ENCODE data around the gene TEX53.

TEX53 gene

DNA sequence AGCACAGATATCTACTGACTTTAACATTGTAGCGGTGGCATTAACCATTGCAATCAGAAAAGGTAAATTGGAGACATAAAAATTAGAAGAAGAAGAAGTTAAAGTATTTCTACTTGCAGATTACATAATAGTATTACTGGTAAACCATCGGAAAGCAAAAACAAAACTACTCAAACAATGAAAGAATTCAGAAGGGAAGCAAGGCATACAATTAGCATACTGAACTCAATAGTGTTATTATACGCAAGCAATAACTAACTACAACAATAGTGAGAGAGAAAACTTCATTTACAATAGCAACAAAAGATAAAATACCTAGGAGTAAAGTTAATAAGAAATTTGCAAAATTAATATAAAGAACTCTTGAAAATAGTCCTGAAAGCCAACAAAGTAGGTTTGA lies 6.6 kb upstream of the TEX53 start:
- H2AFZ ChIP-seq (ENCODE audit: low read depth, low read length), result no peak overlapping the region
- no peak overlapping the region for H3K4me2 ChIP-seq (ENCODE audit: low read length)
- H3K27me3 ChIP-seq (ENCODE audit: low read depth, low read length), result no peaks in the 10 kb centered on the region
- H3K4me1 ChIP-seq (ENCODE audit: low read length), result peaks cover 6% of the 10 kb centered on the region
- TF ChIP-seq, protein P1, sequence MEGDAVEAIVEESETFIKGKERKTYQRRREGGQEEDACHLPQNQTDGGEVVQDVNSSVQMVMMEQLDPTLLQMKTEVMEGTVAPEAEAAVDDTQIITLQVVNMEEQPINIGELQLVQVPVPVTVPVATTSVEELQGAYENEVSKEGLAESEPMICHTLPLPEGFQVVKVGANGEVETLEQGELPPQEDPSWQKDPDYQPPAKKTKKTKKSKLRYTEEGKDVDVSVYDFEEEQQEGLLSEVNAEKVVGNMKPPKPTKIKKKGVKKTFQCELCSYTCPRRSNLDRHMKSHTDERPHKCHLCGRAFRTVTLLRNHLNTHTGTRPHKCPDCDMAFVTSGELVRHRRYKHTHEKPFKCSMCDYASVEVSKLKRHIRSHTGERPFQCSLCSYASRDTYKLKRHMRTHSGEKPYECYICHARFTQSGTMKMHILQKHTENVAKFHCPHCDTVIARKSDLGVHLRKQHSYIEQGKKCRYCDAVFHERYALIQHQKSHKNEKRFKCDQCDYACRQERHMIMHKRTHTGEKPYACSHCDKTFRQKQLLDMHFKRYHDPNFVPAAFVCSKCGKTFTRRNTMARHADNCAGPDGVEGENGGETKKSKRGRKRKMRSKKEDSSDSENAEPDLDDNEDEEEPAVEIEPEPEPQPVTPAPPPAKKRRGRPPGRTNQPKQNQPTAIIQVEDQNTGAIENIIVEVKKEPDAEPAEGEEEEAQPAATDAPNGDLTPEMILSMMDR (IDR thresholded peaks at IDR 0.05; ENCODE audit: low read depth, low read length), result no peak
- no peak for TF ChIP-seq EZH2phosphoT487 (IDR thresholded peaks at IDR 0.05; ENCODE audit: low read depth)
- no peak overlapping the region for H3K9ac ChIP-seq (ENCODE audit: low read length)
- no peak overlapping the region for H3K27ac ChIP-seq (ENCODE audit: low read length)
- no peaks in the 10 kb centered on the region for H4K20me1 ChIP-seq (ENCODE audit: insufficient read depth, low read length)
- H3K36me3 ChIP-seq (replicated peaks; ENCODE audit: low read depth, low read length), result peaks cover 1% of the 10 kb centered on the region
- no peak overlapping the region for H3K4me3 ChIP-seq (ENCODE audit: low read length)
- no peaks in the 10 kb centered on the region for H3K79me2 ChIP-seq (ENCODE audit: low read length)
- H3K9me3 ChIP-seq (ENCODE audit: insufficient read depth, low read length), result no peaks in the 10 kb centered on the region

DNA sequence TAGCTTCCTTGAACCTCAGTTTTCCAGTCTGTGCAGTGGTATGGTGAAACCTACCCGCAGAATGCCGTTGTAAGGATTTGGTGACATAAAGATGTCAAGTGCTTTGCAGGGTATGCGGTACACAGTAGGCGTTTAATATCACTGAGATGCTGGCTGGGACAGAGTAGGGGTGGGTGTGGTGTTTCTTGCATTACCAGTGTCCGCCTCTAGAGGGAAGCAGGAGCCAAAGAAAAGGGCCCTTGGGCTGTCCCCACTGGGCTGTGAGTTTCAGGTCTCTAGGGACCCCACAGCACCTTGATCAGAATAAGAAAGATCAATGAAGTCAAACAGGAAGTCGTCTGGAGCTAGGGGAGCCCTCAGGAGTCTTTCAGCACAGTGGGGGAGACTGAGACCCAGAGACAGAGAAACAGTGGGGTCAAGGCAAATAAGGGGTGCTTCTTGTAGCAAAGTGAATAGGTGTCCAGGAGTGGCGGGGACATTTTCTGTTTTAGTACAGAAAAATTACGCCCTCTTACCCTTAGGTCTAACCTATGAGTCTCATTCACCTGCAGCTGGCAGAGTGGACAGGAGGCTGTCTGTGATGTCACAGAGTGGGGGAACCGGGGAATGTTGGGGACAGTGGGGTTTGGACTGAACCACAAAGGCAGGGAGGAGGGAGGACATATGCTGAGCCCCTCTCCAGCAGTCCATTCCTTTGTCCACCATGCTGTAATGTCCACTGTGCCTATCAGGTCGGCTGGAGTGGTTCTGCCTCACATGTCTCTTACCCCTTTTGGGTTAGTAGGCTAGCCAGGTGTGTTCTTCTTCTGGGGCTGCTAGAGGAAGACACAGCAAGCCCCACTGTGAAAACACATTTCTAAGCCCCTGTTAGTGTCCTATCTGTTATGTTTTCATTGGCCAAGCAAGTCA lies 4.7 kb upstream of the TEX53 start:
- Histone ChIP-seq H3K9ac (ENCODE audit: low read length) (no peak overlapping the region), H3K4me2 (ENCODE audit: low read length) (no peak overlapping the region), H3K27ac (ENCODE audit: low read length) (no peak overlapping the region), H3K4me3 (ENCODE audit: low read length) (no peak overlapping the region), H4K20me1 (ENCODE audit: insufficient read depth, low read length) (no peaks in the 10 kb centered on the region), H3K27me3 (ENCODE audit: low read depth, low read length) (no peaks in the 10 kb centered on the region), H3K79me2 (ENCODE audit: low read length) (no peaks in the 10 kb centered on the region), H2AFZ (ENCODE audit: low read depth, low read length) (no peak overlapping the region), H3K4me1 (ENCODE audit: low read length) (peaks cover 4% of the 10 kb centered on the region), H3K36me3 (replicated peaks; ENCODE audit: low read depth, low read length) (peaks cover 10% of the 10 kb centered on the region), H3K9me3 (ENCODE audit: insufficient read depth, low read length) (no peaks in the 10 kb centered on the region)
- TF ChIP-seq, protein P1 (IDR thresholded peaks at IDR 0.05; ENCODE audit: low read depth, low read length), result peak; percentile 77
- no peak for TF ChIP-seq EZH2phosphoT487 (IDR thresholded peaks at IDR 0.05; ENCODE audit: low read depth)

DNA sequence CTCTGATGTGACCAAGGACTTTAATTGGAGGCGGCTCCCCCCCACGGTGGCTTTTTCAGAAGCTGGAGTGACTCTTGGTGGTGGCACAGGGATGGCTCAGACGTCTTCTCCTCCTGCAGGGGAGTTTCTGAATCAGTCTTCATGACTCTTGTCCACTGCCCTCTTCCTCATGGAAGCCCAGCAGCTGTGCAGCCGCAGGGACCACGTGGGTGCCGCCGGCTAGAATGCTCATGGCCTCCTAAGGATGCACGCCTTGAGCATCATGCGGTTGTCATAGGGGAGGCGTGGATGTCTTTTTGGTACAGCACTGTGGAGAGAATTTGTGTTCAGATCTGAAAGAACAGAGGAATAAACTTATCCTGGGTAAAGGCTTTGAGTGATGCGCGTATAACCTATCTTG lies 1.3 kb downstream of the TEX53 start:
- no peak overlapping the region for H3K4me2 ChIP-seq (ENCODE audit: low read length)
- no peak overlapping the region for H3K27ac ChIP-seq (ENCODE audit: low read length)
- H3K4me3 ChIP-seq (ENCODE audit: low read length), result no peak overlapping the region
- no peak for TF ChIP-seq EZH2phosphoT487 (IDR thresholded peaks at IDR 0.05; ENCODE audit: low read depth)
- TF ChIP-seq, protein P1 (IDR thresholded peaks at IDR 0.05; ENCODE audit: low read depth, low read length), result no peak
- H2AFZ ChIP-seq (ENCODE audit: low read depth, low read length), result no peak overlapping the region
- no peaks in the 10 kb centered on the region for H4K20me1 ChIP-seq (ENCODE audit: insufficient read depth, low read length)
- peaks cover 16% of the 10 kb centered on the region for H3K4me1 ChIP-seq (ENCODE audit: low read length)
- H3K79me2 ChIP-seq (ENCODE audit: low read length), result no peaks in the 10 kb centered on the region
- no peaks in the 10 kb centered on the region for H3K9me3 ChIP-seq (ENCODE audit: insufficient read depth, low read length)
- H3K36me3 ChIP-seq (replicated peaks; ENCODE audit: low read depth, low read length), result peaks cover 21% of the 10 kb centered on the region
- H3K9ac ChIP-seq (ENCODE audit: low read length), result no peak overlapping the region
- H3K27me3 ChIP-seq (ENCODE audit: low read depth, low read length), result no peaks in the 10 kb centered on the region

DNA sequence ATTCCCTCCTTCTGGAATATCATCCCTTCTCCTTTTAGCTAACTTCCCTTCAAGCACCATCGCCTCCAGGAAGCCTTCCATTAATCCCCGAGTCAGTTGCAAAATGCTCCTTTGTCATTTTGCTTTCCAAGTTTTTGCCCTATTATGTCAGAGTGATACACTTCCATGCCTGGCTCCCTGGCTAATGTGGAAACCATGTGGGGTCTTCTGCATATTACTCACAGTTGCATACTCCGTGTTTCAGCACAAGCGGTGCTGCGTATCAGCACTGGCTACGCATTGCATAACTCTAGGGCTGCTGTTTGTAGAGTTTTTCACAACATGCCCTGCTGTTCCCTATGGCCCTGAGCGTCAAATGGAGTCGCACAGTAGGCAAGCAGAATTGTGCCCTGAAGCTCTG lies 1.9 kb downstream of the TEX53 start:
- no peak overlapping the region for H3K27ac ChIP-seq (ENCODE audit: low read length)
- no peak overlapping the region for H2AFZ ChIP-seq (ENCODE audit: low read depth, low read length)
- H3K4me1 ChIP-seq (ENCODE audit: low read length), result peaks cover 16% of the 10 kb centered on the region
- H3K4me2 ChIP-seq (ENCODE audit: low read length), result no peak overlapping the region
- TF ChIP-seq EZH2phosphoT487 (IDR thresholded peaks at IDR 0.05; ENCODE audit: low read depth), result no peak
- TF ChIP-seq, protein P1 (IDR thresholded peaks at IDR 0.05; ENCODE audit: low read depth, low read length), result no peak
- H3K79me2 ChIP-seq (ENCODE audit: low read length), result no peaks in the 10 kb centered on the region
- H3K27me3 ChIP-seq (ENCODE audit: low read depth, low read length), result no peaks in the 10 kb centered on the region
- H4K20me1 ChIP-seq (ENCODE audit: insufficient read depth, low read length), result no peaks in the 10 kb centered on the region
- no peaks in the 10 kb centered on the region for H3K9me3 ChIP-seq (ENCODE audit: insufficient read depth, low read length)
- peaks cover 24% of the 10 kb centered on the region for H3K36me3 ChIP-seq (replicated peaks; ENCODE audit: low read depth, low read length)
- H3K9ac ChIP-seq (ENCODE audit: low read length), result no peak overlapping the region
- H3K4me3 ChIP-seq (ENCODE audit: low read length), result no peak overlapping the region

Measured in OCI-LY3 (cell line).